ENCODE measurements around the gene CDK8. TPM values are rescaled to one million over a fixed set of nuclear protein-coding genes. Genes with fewer than 3 reads are reported as not detected.

The CDK8 gene
- polyA plus RNA-seq, 2 of the 4 experiments (the other 2 are of a cell fraction), result 9.9 to 20.9 TPM

- 78% methylated on average over 3 of the region's 3 CpGs for WGBS (ENCODE audit: missing lambda C conversion rate)
- Histone ChIP-seq H3K4me1 (no peaks in the 10 kb centered on the region), H3K27ac (no peak overlapping the region), H3K9me3 (no peaks in the 10 kb centered on the region), H3K4me2 (no peak overlapping the region), H3K4me3 (no peak overlapping the region)
- no peak for FAIRE-seq
- no peak for ATAC-seq
- DNase-seq (ENCODE audit: low read depth in 1 of 2, low spot score in 1 of 2), result no peak
- TF ChIP-seq CBX2 (IDR thresholded peaks at IDR 0.05; ENCODE audit: borderline replicate concordance, low read depth), result no peak
- TF ChIP-seq JUNB (IDR thresholded peaks at IDR 0.05), result no peak
- no peak for TF ChIP-seq CTCF (IDR thresholded peaks at IDR 0.05)
- no peak for TF ChIP-seq MAFK (IDR thresholded peaks at IDR 0.05; ENCODE audit: partially characterized antibody)
- no peak for TF ChIP-seq EP300 (IDR thresholded peaks at IDR 0.05)
- no peak for TF ChIP-seq BCL3 (IDR thresholded peaks at IDR 0.05)
- POLR2A ChIA-PET, result no interaction called here
- CTCF ChIA-PET, result no interaction called here
Observed at GRCh38 chr13:26324294-26324693, 70.4 kb downstream of the CDK8 start.

GRCh38 chr13:26324867-26325266 is 70.9 kb downstream of the CDK8 start:
- CTCF ChIA-PET, result no interaction called here
- TF ChIP-seq CTCF (IDR thresholded peaks at IDR 0.05) (no peak), CHD4 (IDR thresholded peaks at IDR 0.05; ENCODE audit: borderline replicate concordance) (no peak), NFE2L2 (conservative IDR thresholded peaks at IDR 0.05; ENCODE audit: low read length) (no peak), SMC3 (IDR thresholded peaks at IDR 0.05) (no peak), JUNB (IDR thresholded peaks at IDR 0.05) (no peak), E2F6 (IDR thresholded peaks at IDR 0.05; ENCODE audit: borderline replicate concordance, low read depth) (no peak), ZSCAN20 (CRISPR knock-in tag; IDR thresholded peaks at IDR 0.05) (no peak), ZNF302 (CRISPR knock-in tag; IDR thresholded peaks at IDR 0.05) (no peak), GATA3 (IDR thresholded peaks at IDR 0.05; ENCODE audit: borderline replicate concordance) (no peak), CEBPB (IDR thresholded peaks at IDR 0.05) (no peak)
- Histone ChIP-seq H3K4me2 (no peak overlapping the region), H3K9me3 (no peaks in the 10 kb centered on the region), H3K27ac (no peak overlapping the region), H3K4me1 (no peaks in the 10 kb centered on the region), H3K4me3 (no peak overlapping the region)
- DNase-seq (ENCODE audit: low read depth in 1 of 2, low spot score in 1 of 2) (no peak), ATAC-seq (no peak), FAIRE-seq (no peak)
- POLR2A ChIA-PET, result no interaction called here

- ChIA-PET POLR2A (no interaction called here), CTCF (no interaction called here)
- DNase-seq (ENCODE audit: low read depth in 1 of 2, low spot score in 1 of 2), result no peak
Observed at GRCh38 chr13:26325876-26326275, 71.9 kb downstream of the CDK8 start.

More at GRCh38 chr13:26325876-26326275, 71.9 kb downstream of the CDK8 start:
- Histone ChIP-seq H3K4me2 (no peak overlapping the region), H3K4me1 (no peaks in the 10 kb centered on the region), H3K27ac (no peak overlapping the region), H3K9me3 (no peaks in the 10 kb centered on the region), H3K4me3 (no peak overlapping the region)
- TF ChIP-seq EHMT2 (IDR thresholded peaks at IDR 0.05; ENCODE audit: low read depth) (no peak), MAFK (IDR thresholded peaks at IDR 0.05; ENCODE audit: partially characterized antibody) (no peak), BCL3 (IDR thresholded peaks at IDR 0.05) (no peak), CHD4 (IDR thresholded peaks at IDR 0.05; ENCODE audit: borderline replicate concordance) (no peak), TP53 (CRISPR knock-in tag; IDR thresholded peaks at IDR 0.05) (no peak), RNF2 (IDR thresholded peaks at IDR 0.05; ENCODE audit: borderline replicate concordance, low read depth) (no peak), JUNB (IDR thresholded peaks at IDR 0.05) (no peak), ZNF302 (CRISPR knock-in tag; IDR thresholded peaks at IDR 0.05) (no peak), SREBF2 (IDR thresholded peaks at IDR 0.05) (no peak)
- WGBS (ENCODE audit: missing lambda C conversion rate), result 20% methylated on average over 1 of the region's 1 CpG
- ATAC-seq (no peak), FAIRE-seq (no peak)
